GM19372 (cell line): ENCODE results near the gene SPOUT1.
A peak's percentile ranks its signal among the peaks of the same experiment; 100 is the strongest.
"Not testable (repeated sequence)": the region's sequence is repeated elsewhere in the genome, so short reads cannot be mapped to it uniquely, and the experiment has no call there.

ENCODE experiments used
- ATAC-seq: cut with Tn5 transposase; IDR thresholded peaks from one replicate; pipeline ENCODE4 v1.9.1; 2021; ENCODE audit warnings: mild to moderate bottlenecking, low read depth, moderate library complexity; ENCODE audit not compliant: unreplicated experiment

Gene SPOUT1

GRCh38 chr9:128781187-128782070, 48.2 kb downstream of the SPOUT1 start:
- no peak for ATAC-seq

GRCh38 chr9:128780093-128780492, 49.5 kb downstream of the SPOUT1 start:
- ATAC-seq = not testable (repeated sequence)

- no peak for ATAC-seq
These were observed 54.8 kb downstream of the SPOUT1 start for GRCh38 chr9:128774804-128775203.

- no peak for ATAC-seq
These were observed 56.5 kb downstream of the SPOUT1 start for GRCh38 chr9:128773049-128773448.

- peak; percentile 95 for ATAC-seq
These were observed 57.7 kb downstream of the SPOUT1 start, which contains the start of gene ZER1 for GRCh38 chr9:128771745-128772519. ZER1 (minus strand) TSS chr9:128771927; CDS start chr9:128755565, 16,362 bp downstream.

- peak; percentile 7 for ATAC-seq
These were observed 58.4 kb downstream of the SPOUT1 start for GRCh38 chr9:128771094-128771721.

- no peak for ATAC-seq
These were observed 59.1 kb downstream of the SPOUT1 start for GRCh38 chr9:128770286-128771030.
